Pancreas (tissue), 10 donors: ENCODE data around the gene PGM2L1. TPM values are rescaled to one million over a fixed set of nuclear protein-coding genes. Genes with fewer than 3 reads are reported as not detected.
A peak's percentile ranks its signal among the peaks of the same experiment; 100 is the strongest.

ENCODE experiments used
- ATAC-seq, 4 donors: fragments of 200-7000 bp; cut with Tn5 transposase; one replicate each; pipeline versions ENCODE4 v1.8.0 to v1.9.1; 2020; ENCODE audit warnings: mild to moderate bottlenecking in 4 of 4, moderate library complexity in 4 of 4
- DNase-seq, 6 donors: peaks; one replicate each; pipeline ENCODE4 v3.0.0-alpha.2; 2020
- FAIRE-seq: peaks from 2 replicates; lab custom pipeline; 2012; peaks lifted over from hg19 to GRCh38; lab: Jason Lieb, UNC
- H3K27ac ChIP-seq, 4 donors: fragments of 200-600 bp; sonication (generic); 1 replicate in 3 of 4; 2 replicates in 1 of 4; pipeline versions ENCODE4 v1.5.0 to v1.8.0; 2020
- H3K27me3 ChIP-seq, 4 donors: fragments of 200-600 bp; one replicate each; pipeline ENCODE4 v1.8.0; 2021
- H3K36me3 ChIP-seq, 3 donors: fragments of 200-600 bp; sonication (generic) in 1 of 3; one replicate each; pipeline versions ENCODE4 v1.5.0 to v1.8.0; 2020 to 2021
- H3K4me1 ChIP-seq, 3 donors: fragments of 200-600 bp; one replicate each; pipeline ENCODE4 v1.8.0; 2021
- H3K4me3 ChIP-seq, 4 donors: fragments of 200-600 bp; sonication (generic) in 2 of 4; one replicate each; pipeline versions ENCODE4 v1.5.0 to v1.8.0; 2020 to 2021
- H3K9me3 ChIP-seq, 4 donors: fragments of 200-600 bp; one replicate each; pipeline ENCODE4 v1.8.0; 2021
- WGBS, 2 donors: extraction: QIAGEN DNeasy Blood & Tissue Kit; methylation state at CpG; one replicate each; pipeline ENCODE4 v1.1.7; 2013; 5-methylcytosine and 5-hydroxymethylcytosine counted together
- intact Hi-C, 3 donors: fragments of 100-400 bp; cut with DNase I; formaldehyde crosslinking; loops; one replicate each; pipeline versions ENCODE4 v1.11.1 to v1.14.2; 2022
- polyA plus RNA-seq, 2 donors: library from polyadenylated mRNA; stranded (reverse); fragments of 200-250 nt; gene quantifications; one replicate each; pipeline ENCODE4 v1.2.3, GENCODE V29; 2013
- total RNA-seq, 6 donors: library from RNA; stranded (reverse); fragmentation: NEBNext Ultra II Directional in 4 of 6; extraction: Animal tissue kit (Norgen Biotek cat#: 25700) in 4 of 6; gene quantifications; one replicate each; pipeline versions ENCODE4 v1.2.1 to v1.2.4, GENCODE V29; 2021 to 2023
- TF ChIP-seq, protein P1 (sequence below), 4 donors: fragments of 200-600 bp; sonication (generic) in 3 of 4; IDR thresholded peaks; one replicate each; pipeline versions ENCODE4 v1.5.0 to v1.8.0; 2021; ENCODE audit warnings: antibody characterized with exemption in 4 of 4
- donor health status: healthy with polysubstance abuse.
- donor health status: DM: no; HTN: no; CAD: no; lungs with moderate emphysema.
- donor health status: DM: no; HTN: no; CAD: no.
- donor health status: control.
- donor health status: control.
- donor health status: Bipolar disorder and iron deficiency.
- donor health status: DM: yes; HTN: yes; CAD: no.
- donor health status: DM: no; HTN: no; CAD: no.
- donor health status: DM: no; HTN: no; CAD: no.
- donor health status: DM: yes; HTN: yes; CAD: no.

PGM2L1 gene
- total and polyA plus RNA-seq, 8 donors = 0.96 to 9.5 (median 3.5) TPM

DNA sequence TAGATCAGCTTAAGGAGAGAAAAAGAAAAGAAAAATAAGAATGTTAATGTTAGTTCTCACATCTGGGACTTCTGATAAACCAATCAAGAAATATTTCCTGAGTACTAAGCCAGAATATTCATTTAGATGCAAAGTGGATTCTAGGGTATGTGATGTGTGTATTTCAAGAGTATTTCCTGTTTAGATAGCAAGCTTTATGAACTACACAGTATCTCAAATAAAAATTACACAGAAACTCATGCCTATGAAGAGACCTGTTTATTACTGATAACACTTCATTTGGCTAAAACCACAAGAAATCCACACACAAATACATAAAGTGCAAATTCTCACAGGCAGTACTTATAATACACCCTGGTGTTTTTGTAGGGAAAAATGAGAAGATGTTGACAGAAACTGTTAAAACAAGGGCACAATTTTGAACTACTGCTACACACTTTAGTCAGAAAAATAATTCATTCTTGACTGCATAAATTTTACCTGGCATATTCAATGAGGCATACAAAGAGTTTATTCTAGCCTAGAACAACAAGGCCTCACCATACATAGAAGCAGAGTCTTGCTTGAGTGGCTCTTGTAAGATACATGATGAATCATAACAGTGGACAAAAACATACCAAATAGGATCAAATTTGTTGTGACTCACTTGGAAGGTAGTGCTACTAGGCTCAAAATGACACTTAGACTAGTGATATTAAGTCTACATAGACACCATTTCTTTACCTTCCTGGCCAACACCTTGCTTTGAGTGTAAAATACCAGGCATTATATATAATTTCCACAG lies 68.0 kb downstream of the PGM2L1 start:
- no peak for DNase-seq
- Histone ChIP-seq H3K4me3 (no peak overlapping the region), H3K36me3 (no peaks in the 10 kb centered on the region), H3K9me3 (no peaks in the 10 kb centered on the region), H3K4me1 (peaks cover 13 to 26% (median 16%) of the 10 kb centered on the region in 3 donors), H3K27ac (no peak overlapping the region), H3K27me3 (no peaks in the 10 kb centered on the region)
- FAIRE-seq = no peak
- no peak for ATAC-seq
- intact Hi-C loops = no loop called here
- TF ChIP-seq, protein P1, sequence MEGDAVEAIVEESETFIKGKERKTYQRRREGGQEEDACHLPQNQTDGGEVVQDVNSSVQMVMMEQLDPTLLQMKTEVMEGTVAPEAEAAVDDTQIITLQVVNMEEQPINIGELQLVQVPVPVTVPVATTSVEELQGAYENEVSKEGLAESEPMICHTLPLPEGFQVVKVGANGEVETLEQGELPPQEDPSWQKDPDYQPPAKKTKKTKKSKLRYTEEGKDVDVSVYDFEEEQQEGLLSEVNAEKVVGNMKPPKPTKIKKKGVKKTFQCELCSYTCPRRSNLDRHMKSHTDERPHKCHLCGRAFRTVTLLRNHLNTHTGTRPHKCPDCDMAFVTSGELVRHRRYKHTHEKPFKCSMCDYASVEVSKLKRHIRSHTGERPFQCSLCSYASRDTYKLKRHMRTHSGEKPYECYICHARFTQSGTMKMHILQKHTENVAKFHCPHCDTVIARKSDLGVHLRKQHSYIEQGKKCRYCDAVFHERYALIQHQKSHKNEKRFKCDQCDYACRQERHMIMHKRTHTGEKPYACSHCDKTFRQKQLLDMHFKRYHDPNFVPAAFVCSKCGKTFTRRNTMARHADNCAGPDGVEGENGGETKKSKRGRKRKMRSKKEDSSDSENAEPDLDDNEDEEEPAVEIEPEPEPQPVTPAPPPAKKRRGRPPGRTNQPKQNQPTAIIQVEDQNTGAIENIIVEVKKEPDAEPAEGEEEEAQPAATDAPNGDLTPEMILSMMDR (IDR thresholded peaks at IDR 0.05) = no peak

DNA sequence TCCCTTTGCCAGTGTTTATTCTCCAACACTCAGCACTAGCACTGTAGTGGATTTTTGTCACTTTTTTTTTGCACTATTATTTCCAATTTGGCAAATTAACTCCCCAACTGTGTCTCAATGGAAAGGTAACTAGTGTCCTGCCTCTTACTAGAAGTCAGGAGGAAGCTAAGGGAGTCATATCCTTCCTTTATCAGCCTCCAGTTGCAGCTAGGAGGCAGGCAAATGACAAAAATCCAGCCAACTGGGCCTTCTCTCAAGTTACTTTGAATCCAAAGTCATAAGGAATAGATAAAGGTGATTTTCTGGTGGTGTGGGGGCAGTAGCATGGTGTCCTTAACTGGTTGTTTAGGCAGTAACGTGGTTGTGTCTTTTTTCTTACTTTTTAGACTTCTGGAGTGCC lies 71.2 kb downstream of the PGM2L1 start:
- Histone ChIP-seq H3K4me3 (no peak overlapping the region), H3K36me3 (no peaks in the 10 kb centered on the region), H3K27ac (peak overlapping the region in 1 of 4 donors; percentile 26), H3K9me3 (no peaks in the 10 kb centered on the region), H3K27me3 (no peaks in the 10 kb centered on the region), H3K4me1 (peaks cover 13 to 26% (median 16%) of the 10 kb centered on the region in 3 donors)
- ATAC-seq = no peak
- TF ChIP-seq, protein P1 (IDR thresholded peaks at IDR 0.05) = no peak
- no peak for FAIRE-seq
- intact Hi-C loops = loop anchor here in 1 of 3 donors (10.0 kb wide), 1 partner anchor 72 kb away; no protein-coding TSS in a partner anchor
- 40 to 65% methylated on average over 1 of the region's 1 CpG for WGBS, 2 donors
- DNase-seq = no peak

DNA sequence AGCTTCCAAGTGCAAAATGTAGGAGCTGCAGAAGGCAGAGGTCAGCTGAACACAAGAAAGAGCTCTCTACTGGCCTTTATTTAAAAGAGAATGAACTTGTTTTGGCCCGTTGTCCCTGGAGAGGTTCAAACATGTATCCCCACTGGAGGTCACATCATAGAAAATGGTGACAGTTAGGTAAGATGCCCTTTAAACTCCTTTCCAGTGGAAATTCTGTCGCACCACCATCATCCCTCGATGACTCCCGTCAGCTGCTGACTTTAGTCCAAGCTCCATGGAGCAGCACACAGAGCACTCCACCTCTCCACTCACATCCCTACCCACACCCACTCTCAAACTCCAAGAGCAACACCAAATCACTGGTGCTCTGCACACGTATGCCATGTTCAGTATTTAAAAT lies 71.6 kb downstream of the PGM2L1 start:
- peaks cover 13 to 26% (median 16%) of the 10 kb centered on the region in 3 donors for H3K4me1 ChIP-seq
- intact Hi-C loops = loop anchor here in 1 of 3 donors (10.0 kb wide), 1 partner anchor 72 kb away; no protein-coding TSS in a partner anchor
- no peak overlapping the region for H3K4me3 ChIP-seq
- 74 to 83% methylated on average over 5 of the region's 5 CpGs for WGBS, 2 donors
- H3K27me3 ChIP-seq = no peaks in the 10 kb centered on the region
- peak overlapping the region in 1 of 4 donors; percentile 26 for H3K27ac ChIP-seq
- TF ChIP-seq, protein P1 (IDR thresholded peaks at IDR 0.05) = no peak
- no peak for FAIRE-seq
- H3K9me3 ChIP-seq = no peaks in the 10 kb centered on the region
- no peak for DNase-seq
- ATAC-seq = no peak
- no peaks in the 10 kb centered on the region for H3K36me3 ChIP-seq

DNA sequence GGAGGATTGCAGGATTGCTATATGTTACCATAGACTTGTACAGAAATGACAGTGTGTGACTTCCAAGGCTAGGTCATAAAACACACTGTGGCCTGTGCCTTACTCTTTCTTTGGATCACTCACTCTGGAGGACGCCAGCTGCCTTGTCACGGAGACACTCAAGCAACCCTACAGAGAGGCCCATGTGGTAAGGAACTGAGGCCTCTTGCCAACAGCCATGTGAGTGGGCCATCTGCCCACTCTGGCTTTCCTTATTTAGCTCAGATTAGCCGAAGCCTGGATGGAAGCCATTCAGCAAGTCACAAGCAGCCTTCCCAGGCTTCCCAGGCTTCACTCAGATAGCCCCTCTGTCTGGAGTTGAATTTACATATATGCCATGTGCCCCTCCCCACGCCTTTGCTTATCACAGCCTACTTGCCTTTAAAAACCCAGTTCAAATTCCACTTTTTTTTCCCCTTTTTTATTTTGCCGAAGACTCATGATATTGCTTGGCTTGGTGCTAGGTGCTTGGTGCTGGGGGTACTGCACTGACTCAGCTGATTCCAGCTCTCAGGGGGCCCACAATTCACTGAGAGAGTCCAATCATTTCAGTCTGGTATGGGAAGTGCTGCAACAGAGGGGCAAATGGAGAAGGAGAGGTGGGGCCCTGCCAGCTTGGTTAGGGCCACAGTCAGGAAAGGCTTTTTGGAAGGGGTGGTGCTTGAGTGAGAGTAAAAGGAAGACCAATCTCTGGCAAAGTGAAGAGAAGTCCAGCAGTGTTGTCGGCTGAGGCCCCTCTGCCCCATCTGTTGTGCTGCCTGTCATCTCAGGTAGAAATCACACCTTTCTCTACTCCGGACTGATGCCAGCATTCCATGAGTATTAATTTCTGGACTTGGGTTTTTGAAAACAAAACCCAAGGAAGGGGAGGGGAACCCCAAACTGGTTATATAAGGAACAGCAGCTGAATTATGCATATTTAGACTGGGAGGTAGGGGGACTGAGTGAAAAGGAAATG lies 72.3 kb downstream of the PGM2L1 start:
- no peaks in the 10 kb centered on the region for H3K27me3 ChIP-seq
- no peaks in the 10 kb centered on the region for H3K36me3 ChIP-seq
- peak; percentile 66 to 88 (median 84) for DNase-seq
- H3K27ac ChIP-seq = peak overlapping the region in 2 of 4 donors; percentile 24 to 26
- intact Hi-C loops = loop anchor here in 1 of 3 donors (10.0 kb wide), 1 partner anchor 71 kb away; no protein-coding TSS in a partner anchor
- no peak for FAIRE-seq
- TF ChIP-seq, protein P1 (IDR thresholded peaks at IDR 0.05) = no peak
- peak; percentile 92 to 97 (median 94) for ATAC-seq
- H3K4me1 ChIP-seq = peaks cover 13 to 21% (median 16%) of the 10 kb centered on the region in 3 donors
- H3K9me3 ChIP-seq = no peaks in the 10 kb centered on the region
- H3K4me3 ChIP-seq = no peak overlapping the region
- 21 to 31% methylated on average over 7 of the region's 7 CpGs for WGBS, 2 donors
